Urinary bladder (tissue), 4 donors: Measurements from ENCODE around the gene RNF227. TPM values are rescaled to one million over a fixed set of nuclear protein-coding genes. Genes with fewer than 3 reads are reported as not detected.
A peak's percentile ranks its signal among the peaks of the same experiment; 100 is the strongest.

Experiments used
- DNase-seq: peaks from one replicate; pipeline ENCODE4 v3.0.0-alpha.2; 2015; ENCODE audit errors: extremely low spot score
- H3K27ac ChIP-seq: one replicate; pipeline ENCODE4 v1.5.1; 2013; ENCODE audit warnings: low read depth, mild to moderate bottlenecking, moderate library complexity
- H3K36me3 ChIP-seq: one replicate; pipeline ENCODE4 v1.6.1; 2013; ENCODE audit warnings: mild to moderate bottlenecking, moderate library complexity; ENCODE audit not compliant: insufficient read depth
- H3K4me1 ChIP-seq: one replicate; pipeline ENCODE4 v1.6.1; 2013; ENCODE audit warnings: mild to moderate bottlenecking, moderate library complexity; ENCODE audit not compliant: insufficient read depth
- H3K4me3 ChIP-seq: one replicate; pipeline ENCODE4 v1.5.1; 2013; ENCODE audit warnings: low read depth, low read length
- WGBS: extraction: QIAGEN DNeasy Blood & Tissue Kit; methylation state at CpG from one replicate; pipeline ENCODE4 v1.1.7; 2013; 5-methylcytosine and 5-hydroxymethylcytosine counted together
- polyA plus RNA-seq: library from polyadenylated mRNA; stranded (reverse); fragments of 200-250 nt; gene quantifications from one replicate; pipeline ENCODE4 v1.2.3, GENCODE V29; 2013
- total RNA-seq: library from RNA; depleted of rRNA; stranded (reverse); fragments of >200 nt; gene quantifications from one replicate; pipeline ENCODE4 v1.2.3, GENCODE V29; 2014
- donor health status: healthy with polysubstance abuse.
- donor health status: healthy.

Gene RNF227
- total and polyA plus RNA-seq, 2 donors: 3.8 to 4.2 TPM

GRCh38 chr17:7943291-7943690 lies 27.2 kb upstream of the RNF227 start:
- DNase-seq: no peak
- Histone ChIP-seq H3K36me3 (peaks cover 9% of the 10 kb centered on the region), H3K4me1 (no peaks in the 10 kb centered on the region), H3K27ac (no peak overlapping the region), H3K4me3 (no peak overlapping the region)
- 89% methylated on average over 13 of the region's 13 CpGs for WGBS

- Histone ChIP-seq H3K4me1 (no peaks in the 10 kb centered on the region), H3K27ac (no peak overlapping the region), H3K36me3 (peaks cover 6% of the 10 kb centered on the region), H3K4me3 (no peak overlapping the region)
- WGBS: 94% methylated on average over 6 of the region's 6 CpGs
- no peak for DNase-seq
Observed at GRCh38 chr17:7940743-7941142, 24.7 kb upstream of the RNF227 start.

- Histone ChIP-seq H3K4me3 (no peak overlapping the region), H3K27ac (no peak overlapping the region), H3K36me3 (peaks cover 6% of the 10 kb centered on the region), H3K4me1 (no peaks in the 10 kb centered on the region)
- WGBS: 96% methylated on average over 4 of the region's 4 CpGs
- no peak for DNase-seq
Observed at GRCh38 chr17:7940034-7940433, 23.9 kb upstream of the RNF227 start.

GRCh38 chr17:7935859-7936258 lies 19.8 kb upstream of the RNF227 start:
- DNase-seq: no peak
- Histone ChIP-seq H3K4me3 (no peak overlapping the region), H3K4me1 (no peaks in the 10 kb centered on the region), H3K27ac (no peak overlapping the region), H3K36me3 (peaks cover 3% of the 10 kb centered on the region)

- 6% methylated on average over 16 of the region's 16 CpGs for WGBS
- DNase-seq: no peak
- no peaks in the 10 kb centered on the region for H3K4me1 ChIP-seq
Observed at GRCh38 chr17:7932949-7933348, 16.9 kb upstream of the RNF227 start.

GRCh38 chr17:7932483-7932891 lies 16.4 kb upstream of the RNF227 start:
- H3K27ac ChIP-seq: peak overlapping the region; percentile 31
- WGBS: 0% methylated on average over 17 of the region's 17 CpGs
- no peaks in the 10 kb centered on the region for H3K4me1 ChIP-seq
- no peaks in the 10 kb centered on the region for H3K36me3 ChIP-seq
- H3K4me3 ChIP-seq: peak overlapping the region; percentile 56
- no peak for DNase-seq

More at GRCh38 chr17:7932949-7933348, 16.9 kb upstream of the RNF227 start:
- peak overlapping the region; percentile 56 for H3K4me3 ChIP-seq
- no peaks in the 10 kb centered on the region for H3K36me3 ChIP-seq
- H3K27ac ChIP-seq: no peak overlapping the region

GRCh38 chr17:7931709-7932482 lies 15.8 kb upstream of the RNF227 start, which contains the start of the genes CNTROB and TRAPPC1:
CNTROB (plus strand) TSS chr17:7932206; CDS start chr17:7933080, 874 bp downstream.
TRAPPC1 (minus strand) TSS chr17:7931946; CDS start chr17:7931829, 117 bp downstream.
- under 1% methylated on average over 55 of the region's 55 CpGs for WGBS
- peak within 1 kb of the TSS; percentile 59 for H3K4me3 ChIP-seq
- no peaks in the 10 kb centered on the region for H3K36me3 ChIP-seq
- peak; percentile 97 for DNase-seq
- peak within 1 kb of the TSS; percentile 31 for H3K27ac ChIP-seq
- H3K4me1 ChIP-seq: no peaks in the 10 kb centered on the region

GRCh38 chr17:7930841-7931631 lies 14.9 kb upstream of the RNF227 start:
- Histone ChIP-seq H3K36me3 (no peaks in the 10 kb centered on the region), H3K4me3 (peak overlapping the region; percentile 59), H3K4me1 (no peaks in the 10 kb centered on the region), H3K27ac (no peak overlapping the region)
- WGBS: 40% methylated on average over 20 of the region's 20 CpGs
- no peak for DNase-seq

GRCh38 chr17:7929158-7930023 lies 13.3 kb upstream of the RNF227 start, which contains the start of gene KCNAB3:
KCNAB3 (minus strand) TSS chr17:7929856; CDS start chr17:7929435, 421 bp downstream.
- 17% methylated on average over 67 of the region's 67 CpGs for WGBS
- H3K27ac ChIP-seq: no peak within 1 kb of the TSS
- no peaks in the 10 kb centered on the region for H3K4me1 ChIP-seq
- H3K4me3 ChIP-seq: peak within 1 kb of the TSS; percentile 5
- peak; percentile 29 for DNase-seq
- no peaks in the 10 kb centered on the region for H3K36me3 ChIP-seq

GRCh38 chr17:7927596-7927995 lies 11.5 kb upstream of the RNF227 start:
- Histone ChIP-seq H3K36me3 (no peaks in the 10 kb centered on the region), H3K4me3 (no peak overlapping the region), H3K4me1 (no peaks in the 10 kb centered on the region), H3K27ac (no peak overlapping the region)
- 84% methylated on average over 3 of the region's 3 CpGs for WGBS
- no peak for DNase-seq

GRCh38 chr17:7922845-7923628 lies 6.9 kb upstream of the RNF227 start:
- H3K4me1 ChIP-seq: no peaks in the 10 kb centered on the region
- DNase-seq: peak; percentile 81
- H3K36me3 ChIP-seq: no peaks in the 10 kb centered on the region
- peak overlapping the region; percentile 25 for H3K4me3 ChIP-seq
- WGBS: 18% methylated on average over 45 of the region's 45 CpGs
- peak overlapping the region; percentile 6 for H3K27ac ChIP-seq

- WGBS: 35% methylated on average over 16 of the region's 16 CpGs
- no peak for DNase-seq
- Histone ChIP-seq H3K4me1 (no peaks in the 10 kb centered on the region), H3K4me3 (peak overlapping the region; percentile 25), H3K36me3 (no peaks in the 10 kb centered on the region), H3K27ac (no peak overlapping the region)
Observed at GRCh38 chr17:7922269-7922844, 6.3 kb upstream of the RNF227 start.
